Activated B cell treated with CpG ODN at 0.5 μM for 24 hours (primary cell): ENCODE results near the gene BTBD1. TPM values are rescaled to one million over a fixed set of nuclear protein-coding genes. Genes with fewer than 3 reads are reported as not detected.
"Not testable (repeated sequence)": the region's sequence is repeated elsewhere in the genome, so short reads cannot be mapped to it uniquely, and the experiment has no call there.

ENCODE experiments used
- ATAC-seq: fragments of 200-7000 bp; cut with Tn5 transposase; one replicate; pipeline ENCODE4 v1.10.0; 2021; ENCODE audit warnings: low read depth, mild to moderate bottlenecking, moderate library complexity
- CTCF ChIA-PET: fragments of 350-600 bp; sonication (Branson Sonifier 250); formaldehyde crosslinking; loops from one replicate; lab custom pipeline; 2021; ENCODE audit warnings: antibody characterized with exemption; lab: Charles Lee
- POLR2A ChIA-PET: fragments of 350-600 bp; sonication (Branson Sonifier 250); formaldehyde crosslinking; loops from one replicate; lab custom pipeline; 2021; ENCODE audit warnings: antibody characterized with exemption; lab: Charles Lee
- DNase-seq: peaks from one replicate; pipeline ENCODE4 v3.0.0; 2022
- H3K27ac Mint-ChIP-seq: one replicate; pipeline ENCODE4 v1.8.0; 2020; ENCODE audit warnings: mixed read lengths
- H3K27me3 Mint-ChIP-seq: one replicate; pipeline ENCODE4 v1.8.0; 2021; ENCODE audit warnings: mixed read lengths
- H3K36me3 Mint-ChIP-seq: one replicate; pipeline ENCODE4 v1.8.0; 2021; ENCODE audit warnings: low read depth, mixed read lengths
- H3K4me1 Mint-ChIP-seq: one replicate; pipeline ENCODE4 v1.8.0; 2021; ENCODE audit warnings: mixed read lengths
- H3K4me3 Mint-ChIP-seq: one replicate; pipeline ENCODE4 v1.8.0; 2020; ENCODE audit warnings: mild to moderate bottlenecking, mixed read lengths
- H3K9me3 Mint-ChIP-seq: one replicate; pipeline ENCODE4 v1.8.0; 2020; ENCODE audit warnings: mixed read lengths
- CTCF ChIP-seq: fragments of 200-600 bp; IDR thresholded peaks from one replicate; pipeline ENCODE4 v1.8.0; 2022; ENCODE audit warnings: antibody characterized with exemption, mild to moderate bottlenecking
- intact Hi-C: fragments of 100-400 bp; cut with micrococcal nuclease; formaldehyde crosslinking; loops from one replicate; pipeline ENCODE4 v1.15.1; 2024
- total RNA-seq: library from RNA; stranded (reverse); gene quantifications from 2 replicates; pipeline ENCODE4 v1.2.3, GENCODE V29; 2022

The BTBD1 gene
- total RNA-seq, 1 donor from 2014 or later, result 54.2 TPM

GRCh38 chr15:83078712-83079111, 11.7 kb upstream of the BTBD1 start:
- Mint-ChIP-seq H3K27me3 (peaks cover 34% of the 10 kb centered on the region), H3K4me1 (no peaks in the 10 kb centered on the region), H3K36me3 (peaks cover 2% of the 10 kb centered on the region), H3K9me3 (peaks cover 3% of the 10 kb centered on the region), H3K27ac (no peak overlapping the region), H3K4me3 (no peak overlapping the region)
- intact Hi-C loops, result no loop called here
- POLR2A ChIA-PET, result no interaction called here
- no peak for DNase-seq
- no peak for TF ChIP-seq CTCF
- ATAC-seq, result no peak
- CTCF ChIA-PET, result no interaction called here

DNA sequence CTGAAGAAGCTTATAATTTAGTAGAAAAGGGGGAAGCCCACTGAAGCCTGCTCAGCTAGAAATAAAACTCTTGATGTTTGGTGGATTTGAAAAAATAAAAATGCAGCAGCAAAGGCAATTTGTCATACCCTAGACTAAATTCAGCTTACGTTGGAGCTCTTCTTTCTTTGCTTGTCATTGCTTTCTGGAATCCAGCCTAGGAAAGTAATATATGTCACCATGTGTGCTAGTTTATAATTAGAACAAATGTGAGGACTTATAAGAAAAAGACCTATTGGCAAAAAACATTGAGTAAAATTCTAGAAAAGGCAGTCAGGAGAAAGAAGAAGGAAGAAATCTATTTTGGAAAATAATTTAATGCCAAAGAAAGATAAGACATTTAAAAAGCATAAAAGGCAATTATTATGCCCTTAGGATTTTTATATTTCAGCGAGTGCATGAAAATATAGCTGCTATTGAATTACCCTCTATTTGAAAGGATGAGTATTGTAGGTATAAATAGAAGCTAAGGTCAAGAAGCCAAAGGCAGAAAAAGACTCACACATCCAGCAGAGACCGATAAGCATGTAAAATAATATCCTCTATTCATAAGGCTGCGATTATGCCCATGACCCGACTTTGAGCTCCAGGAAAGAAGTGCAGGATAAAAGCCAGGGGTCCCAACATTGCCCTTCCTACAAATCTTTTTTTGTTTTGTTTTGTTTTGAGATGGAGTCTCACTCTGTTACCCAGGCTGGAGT, 10.6 kb upstream of the BTBD1 start:
- H3K27ac Mint-ChIP-seq, result no peak overlapping the region
- H3K4me1 Mint-ChIP-seq, result no peaks in the 10 kb centered on the region
- ChIA-PET POLR2A (no interaction called here), CTCF (no interaction called here)
- H3K9me3 Mint-ChIP-seq, result peaks cover 3% of the 10 kb centered on the region
- DNase-seq (no peak), ATAC-seq (no peak)
- H3K4me3 Mint-ChIP-seq, result no peak overlapping the region
- peaks cover 2% of the 10 kb centered on the region for H3K36me3 Mint-ChIP-seq
- intact Hi-C loops, result no loop called here
- H3K27me3 Mint-ChIP-seq, result peaks cover 34% of the 10 kb centered on the region
- no peak for TF ChIP-seq CTCF

- intact Hi-C loops, DNase-seq, H3K36me3 Mint-ChIP-seq, H3K27me3 Mint-ChIP-seq, H3K4me3 Mint-ChIP-seq, H3K4me1 Mint-ChIP-seq, CTCF ChIA-PET, ATAC-seq, H3K27ac Mint-ChIP-seq, H3K9me3 Mint-ChIP-seq: not testable (repeated sequence)
- POLR2A ChIA-PET, result interaction anchor here (3.4 kb wide), 1 partner anchor 39 kb away, joined by 22 read pairs; the partner anchor contains the start of gene TM6SF1
Measured at GRCh38 chr15:83069211-83069642, 2.2 kb upstream of the BTBD1 start.

DNA sequence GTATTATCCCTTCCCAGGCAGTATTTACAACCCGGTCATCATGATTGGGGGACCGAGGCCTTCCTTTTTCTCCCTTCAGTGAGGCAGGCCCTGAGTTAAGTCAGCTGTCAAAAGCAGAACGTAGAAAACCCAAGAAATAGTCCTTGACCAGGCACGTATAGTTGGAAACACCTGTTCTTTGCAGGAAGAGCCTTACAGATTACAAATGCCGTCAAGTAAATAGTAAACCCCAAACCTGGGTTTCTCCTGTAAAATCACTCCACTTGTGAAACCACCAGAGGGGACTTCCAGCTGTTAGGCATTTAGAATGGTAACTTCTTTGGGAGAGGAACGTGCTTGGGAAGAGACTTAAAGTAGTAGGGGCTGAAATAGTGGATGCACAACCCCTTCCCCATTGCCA, 1.0 kb upstream of the BTBD1 start:
- H3K4me3 Mint-ChIP-seq, result peak overlapping the region; percentile 87
- DNase-seq (no peak), ATAC-seq (no peak)
- peaks cover 8% of the 10 kb centered on the region for H3K36me3 Mint-ChIP-seq
- H3K27me3 Mint-ChIP-seq, result no peaks in the 10 kb centered on the region
- peaks cover 2% of the 10 kb centered on the region for H3K9me3 Mint-ChIP-seq
- TF ChIP-seq CTCF, result no peak
- ChIA-PET POLR2A (interaction anchor here (2.8 to 3.4 kb wide), 2 partner anchors 40 to 528 kb away, joined by 18 to 22 read pairs; partner anchors contain the start of genes RPS17 and TM6SF1), CTCF (no interaction called here)
- peak overlapping the region; percentile 73 for H3K27ac Mint-ChIP-seq
- intact Hi-C loops, result no loop called here
- peaks cover 9% of the 10 kb centered on the region for H3K4me1 Mint-ChIP-seq

GRCh38 chr15:83067638-83067962, 548 bp upstream of the BTBD1 start:
- peaks cover 2% of the 10 kb centered on the region for H3K9me3 Mint-ChIP-seq
- POLR2A ChIA-PET, result interaction anchor here (0.8 to 3.4 kb wide), 10 partner anchors 11 to 527 kb away, joined by 3 to 24 read pairs (median 8); partner anchors contain the start of genes C15orf40, RAMAC, RPS17 and TM6SF1

More at GRCh38 chr15:83067638-83067962, 548 bp upstream of the BTBD1 start:
- peak overlapping the region; percentile 73 for H3K27ac Mint-ChIP-seq
- no peaks in the 10 kb centered on the region for H3K27me3 Mint-ChIP-seq
- intact Hi-C loops, result no loop called here
- no peak for TF ChIP-seq CTCF
- peaks cover 8% of the 10 kb centered on the region for H3K36me3 Mint-ChIP-seq
- CTCF ChIA-PET, result interaction anchor here (1.0 kb wide), 1 partner anchor 528 kb away, joined by 4 read pairs; the partner anchor contains the start of gene RPS17
- peak overlapping the region; percentile 87 for H3K4me3 Mint-ChIP-seq
- DNase-seq (peak; percentile 19), ATAC-seq (no peak)
- H3K4me1 Mint-ChIP-seq, result peaks cover 9% of the 10 kb centered on the region
